GM23338 (cell line): ENCODE data around the gene SUMF1. TPM values are rescaled to one million over a fixed set of nuclear protein-coding genes. Genes with fewer than 3 reads are reported as not detected.

Experiments used
- ATAC-seq: fragments of 200-7000 bp; cut with Tn5 transposase; 3 replicates; pipeline ENCODE4 v1.9.1; 2020
- DNase-seq: peaks from one replicate; pipeline ENCODE4 v3.0.0-alpha.2; 2015; ENCODE audit warnings: low spot score
- H2AFZ ChIP-seq: fragments of 200-600 bp; sonication (generic); 2 replicates; pipeline ENCODE4 v1.8.0; 2016; ENCODE audit warnings: antibody characterized with exemption, mild to moderate bottlenecking, moderate library complexity
- H3F3A ChIP-seq: fragments of 200-600 bp; sonication (generic); replicated peaks from 2 replicates; pipeline ENCODE4 v1.8.0; 2017; ENCODE audit warnings: antibody characterized with exemption, mixed run types, low read depth
- H3K27ac ChIP-seq: fragments of 200-600 bp; sonication (generic); 2 replicates; pipeline ENCODE4 v1.6.1; 2016; ENCODE audit warnings: low read depth
- H3K27me3 ChIP-seq: fragments of 200-600 bp; sonication (generic); 2 replicates; pipeline ENCODE4 v1.8.0; 2016; ENCODE audit warnings: mild to moderate bottlenecking, mixed run types, moderate library complexity; ENCODE audit not compliant: insufficient read depth
- H3K36me3 ChIP-seq: fragments of 200-600 bp; sonication (generic); 2 replicates; pipeline ENCODE4 v1.8.0; 2016; ENCODE audit warnings: mild to moderate bottlenecking; ENCODE audit not compliant: insufficient read depth
- H3K4me1 ChIP-seq: fragments of 200-600 bp; sonication (generic); 2 replicates; pipeline ENCODE4 v1.8.0; 2016; ENCODE audit warnings: mild to moderate bottlenecking, moderate library complexity; ENCODE audit not compliant: insufficient read depth
- H3K4me2 ChIP-seq: fragments of 200-600 bp; sonication (generic); 2 replicates; pipeline ENCODE4 v1.7.1; 2017; ENCODE audit warnings: mixed run types
- H3K4me3 ChIP-seq: fragments of 200-600 bp; sonication (generic); 2 replicates; pipeline ENCODE4 v1.6.1; 2016; ENCODE audit warnings: mixed run types
- H3K79me2 ChIP-seq: fragments of 200-600 bp; sonication (generic); replicated peaks from 2 replicates; pipeline ENCODE4 v1.8.0; 2017; ENCODE audit warnings: mild to moderate bottlenecking; ENCODE audit not compliant: insufficient read depth
- H3K9me2 ChIP-seq: fragments of 200-600 bp; sonication (generic); 2 replicates; pipeline ENCODE4 v1.8.0; 2017; ENCODE audit not compliant: insufficient read depth
- H4K20me1 ChIP-seq: fragments of 200-600 bp; sonication (generic); replicated peaks from 2 replicates; pipeline ENCODE4 v1.8.0; 2017; ENCODE audit warnings: mild to moderate bottlenecking; ENCODE audit not compliant: insufficient read depth
- H3K27ac Mint-ChIP-seq: 2 replicates; pipeline ENCODE4 v1.8.0; 2020; ENCODE audit warnings: inconsistent platforms, mild to moderate bottlenecking, moderate library complexity, mixed read lengths
- H3K27me3 Mint-ChIP-seq: 3 replicates; pipeline ENCODE4 v1.8.0; 2022; ENCODE audit warnings: low read depth, mild to moderate bottlenecking, moderate library complexity, mixed read lengths, inconsistent platforms; ENCODE audit not compliant: insufficient read depth, poor library complexity
- H3K36me3 Mint-ChIP-seq: 3 replicates; pipeline ENCODE4 v1.8.0; 2021; ENCODE audit warnings: low read depth, mild to moderate bottlenecking, inconsistent platforms, moderate library complexity, mixed read lengths
- H3K4me1 Mint-ChIP-seq: 3 replicates; pipeline ENCODE4 v1.8.0; 2020; ENCODE audit warnings: mild to moderate bottlenecking, inconsistent platforms, mixed read lengths
- H3K4me3 Mint-ChIP-seq: 3 replicates; pipeline ENCODE4 v1.8.0; 2021; ENCODE audit warnings: moderate library complexity, mild to moderate bottlenecking, inconsistent platforms, mixed read lengths
- H3K9me3 Mint-ChIP-seq: 3 replicates; pipeline ENCODE4 v1.8.0; 2020; ENCODE audit warnings: moderate library complexity, mild to moderate bottlenecking, inconsistent platforms, mixed read lengths
- EZH2 ChIP-seq: fragments of 200-600 bp; sonication (generic); IDR thresholded peaks from one replicate; pipeline ENCODE4 v1.8.0; 2017; ENCODE audit warnings: antibody characterized with exemption, mild to moderate bottlenecking, low read depth; ENCODE audit not compliant: unreplicated experiment
- JUNB ChIP-seq: IDR thresholded peaks from one replicate; pipeline ENCODE4 v1.6.1; 2016; ENCODE audit warnings: antibody characterized with exemption; ENCODE audit not compliant: unreplicated experiment
- NANOG ChIP-seq: IDR thresholded peaks from 2 replicates; pipeline ENCODE4 v1.6.1; 2016; ENCODE audit warnings: antibody characterized with exemption, borderline replicate concordance
- POLR2AphosphoS5 ChIP-seq: IDR thresholded peaks from 2 replicates; pipeline ENCODE4 v1.6.1; 2016; ENCODE audit warnings: antibody characterized with exemption, low read depth
- STAT1 ChIP-seq: IDR thresholded peaks from one replicate; pipeline ENCODE4 v1.6.1; 2016; ENCODE audit warnings: antibody characterized with exemption; ENCODE audit not compliant: unreplicated experiment
- ZNF331 ChIP-seq: fragments of 250-450 bp; sonication (Bioruptor Pico); IDR thresholded peaks from 2 replicates; pipeline ENCODE4 v1.5.0; 2020; ENCODE audit warnings: low read depth, mild to moderate bottlenecking, moderate library complexity
- polyA plus RNA-seq: library from polyadenylated mRNA; unstranded; fragments of >200 nt; fragmentation: Nextera tagmentation; extraction: Ambion mirVana; gene quantifications from 2 replicates; pipeline ENCODE4 v1.2.1, GENCODE V29; 2016
- total RNA-seq: library from RNA; depleted of rRNA; stranded (reverse); fragments of >200 nt; shearing (Covaris generic); gene quantifications from 2 replicates; pipeline ENCODE4 v1.2.3, GENCODE V29; 2014
- TF ChIP-seq, protein P1 (sequence below), 2 experiments: fragments of 200-600 bp in 1 of 2; sonication (generic) in 1 of 2; conservative IDR thresholded peaks; 2 replicates each; pipeline versions ENCODE4 v1.5.1 to v1.6.1; 2016 to 2017; ENCODE audit warnings: antibody characterized with exemption in 2 of 2, low read depth in 2 of 2, mild to moderate bottlenecking in 2 of 2, moderate library complexity in 1 of 2
- TF ChIP-seq, protein P2 (sequence below): IDR thresholded peaks from one replicate; pipeline ENCODE4 v1.6.1; 2018; ENCODE audit warnings: antibody characterized with exemption; ENCODE audit not compliant: unreplicated experiment

Gene SUMF1
- total and polyA plus RNA-seq, 2 experiments from 2014 or later, result 6.9 to 20.3 TPM

GRCh38 chr3:4449043-4449805 is 17.8 kb downstream of the SUMF1 start:
- H3K27me3 ChIP-seq, result no peaks in the 10 kb centered on the region
- DNase-seq (no peak), ATAC-seq (no peak)
- no peaks in the 10 kb centered on the region for H4K20me1 ChIP-seq
- H3K79me2 ChIP-seq, result no peaks in the 10 kb centered on the region
- TF ChIP-seq NANOG (no peak), ZNF331 (no peak), EZH2 (no peak), JUNB (no peak), STAT1 (no peak), POLR2AphosphoS5 (no peak)
- TF ChIP-seq, protein P1, sequence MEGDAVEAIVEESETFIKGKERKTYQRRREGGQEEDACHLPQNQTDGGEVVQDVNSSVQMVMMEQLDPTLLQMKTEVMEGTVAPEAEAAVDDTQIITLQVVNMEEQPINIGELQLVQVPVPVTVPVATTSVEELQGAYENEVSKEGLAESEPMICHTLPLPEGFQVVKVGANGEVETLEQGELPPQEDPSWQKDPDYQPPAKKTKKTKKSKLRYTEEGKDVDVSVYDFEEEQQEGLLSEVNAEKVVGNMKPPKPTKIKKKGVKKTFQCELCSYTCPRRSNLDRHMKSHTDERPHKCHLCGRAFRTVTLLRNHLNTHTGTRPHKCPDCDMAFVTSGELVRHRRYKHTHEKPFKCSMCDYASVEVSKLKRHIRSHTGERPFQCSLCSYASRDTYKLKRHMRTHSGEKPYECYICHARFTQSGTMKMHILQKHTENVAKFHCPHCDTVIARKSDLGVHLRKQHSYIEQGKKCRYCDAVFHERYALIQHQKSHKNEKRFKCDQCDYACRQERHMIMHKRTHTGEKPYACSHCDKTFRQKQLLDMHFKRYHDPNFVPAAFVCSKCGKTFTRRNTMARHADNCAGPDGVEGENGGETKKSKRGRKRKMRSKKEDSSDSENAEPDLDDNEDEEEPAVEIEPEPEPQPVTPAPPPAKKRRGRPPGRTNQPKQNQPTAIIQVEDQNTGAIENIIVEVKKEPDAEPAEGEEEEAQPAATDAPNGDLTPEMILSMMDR (conservative IDR thresholded peaks at IDR 0.05; ENCODE audit: low read depth in 2 of 2), result no peak
- TF ChIP-seq, protein P2, sequence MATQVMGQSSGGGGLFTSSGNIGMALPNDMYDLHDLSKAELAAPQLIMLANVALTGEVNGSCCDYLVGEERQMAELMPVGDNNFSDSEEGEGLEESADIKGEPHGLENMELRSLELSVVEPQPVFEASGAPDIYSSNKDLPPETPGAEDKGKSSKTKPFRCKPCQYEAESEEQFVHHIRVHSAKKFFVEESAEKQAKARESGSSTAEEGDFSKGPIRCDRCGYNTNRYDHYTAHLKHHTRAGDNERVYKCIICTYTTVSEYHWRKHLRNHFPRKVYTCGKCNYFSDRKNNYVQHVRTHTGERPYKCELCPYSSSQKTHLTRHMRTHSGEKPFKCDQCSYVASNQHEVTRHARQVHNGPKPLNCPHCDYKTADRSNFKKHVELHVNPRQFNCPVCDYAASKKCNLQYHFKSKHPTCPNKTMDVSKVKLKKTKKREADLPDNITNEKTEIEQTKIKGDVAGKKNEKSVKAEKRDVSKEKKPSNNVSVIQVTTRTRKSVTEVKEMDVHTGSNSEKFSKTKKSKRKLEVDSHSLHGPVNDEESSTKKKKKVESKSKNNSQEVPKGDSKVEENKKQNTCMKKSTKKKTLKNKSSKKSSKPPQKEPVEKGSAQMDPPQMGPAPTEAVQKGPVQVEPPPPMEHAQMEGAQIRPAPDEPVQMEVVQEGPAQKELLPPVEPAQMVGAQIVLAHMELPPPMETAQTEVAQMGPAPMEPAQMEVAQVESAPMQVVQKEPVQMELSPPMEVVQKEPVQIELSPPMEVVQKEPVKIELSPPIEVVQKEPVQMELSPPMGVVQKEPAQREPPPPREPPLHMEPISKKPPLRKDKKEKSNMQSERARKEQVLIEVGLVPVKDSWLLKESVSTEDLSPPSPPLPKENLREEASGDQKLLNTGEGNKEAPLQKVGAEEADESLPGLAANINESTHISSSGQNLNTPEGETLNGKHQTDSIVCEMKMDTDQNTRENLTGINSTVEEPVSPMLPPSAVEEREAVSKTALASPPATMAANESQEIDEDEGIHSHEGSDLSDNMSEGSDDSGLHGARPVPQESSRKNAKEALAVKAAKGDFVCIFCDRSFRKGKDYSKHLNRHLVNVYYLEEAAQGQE, result no peak
- Mint-ChIP-seq H3K27me3 (no peaks in the 10 kb centered on the region), H3K9me3 (no peaks in the 10 kb centered on the region), H3K4me1 (peaks cover 16% of the 10 kb centered on the region), H3K27ac (no peak overlapping the region), H3K36me3 (peaks cover 6% of the 10 kb centered on the region; the same call in 2 of the 3 replicates), H3K4me3 (no peak overlapping the region)
- no peak overlapping the region for H2AFZ ChIP-seq
- peak overlapping the region; percentile 74; the same call in 1 of the 2 replicates for H3K4me2 ChIP-seq
- no peaks in the 10 kb centered on the region for H3K36me3 ChIP-seq
- peaks cover 10% of the 10 kb centered on the region for H3K9me2 ChIP-seq
- H3K4me1 ChIP-seq, result peaks cover 18% of the 10 kb centered on the region
- H3F3A ChIP-seq, result no peaks in the 10 kb centered on the region
- no peak overlapping the region for H3K4me3 ChIP-seq
- no peak overlapping the region; the same call in 1 of the 2 replicates for H3K27ac ChIP-seq

- Histone ChIP-seq H3K79me2 (no peaks in the 10 kb centered on the region), H3K36me3 (no peaks in the 10 kb centered on the region), H3K4me2 (peak overlapping the region; percentile 74), H3K4me3 (peak overlapping the region; percentile 28), H4K20me1 (no peaks in the 10 kb centered on the region), H3K9me2 (peaks cover 10% of the 10 kb centered on the region), H3K27me3 (no peaks in the 10 kb centered on the region), H3F3A (no peaks in the 10 kb centered on the region), H3K27ac (no peak overlapping the region; the same call in none of the 2 replicates), H2AFZ (no peak overlapping the region), H3K4me1 (peaks cover 18% of the 10 kb centered on the region)
- no peak overlapping the region for H3K27ac Mint-ChIP-seq
- peaks cover 16% of the 10 kb centered on the region for H3K4me1 Mint-ChIP-seq
- peaks cover 6% of the 10 kb centered on the region; the same call in 2 of the 3 replicates for H3K36me3 Mint-ChIP-seq
- ATAC-seq (peak; percentile 91), DNase-seq (peak; percentile 68)
- H3K4me3 Mint-ChIP-seq, result peak overlapping the region; percentile 42
- H3K9me3 Mint-ChIP-seq, result no peaks in the 10 kb centered on the region
- H3K27me3 Mint-ChIP-seq, result no peaks in the 10 kb centered on the region
- TF ChIP-seq, protein P1 (conservative IDR thresholded peaks at IDR 0.05; ENCODE audit: low read depth in 2 of 2), result no peak
- TF ChIP-seq EZH2, result no peak
- TF ChIP-seq, protein P2, result no peak
Observed at GRCh38 chr3:4448187-4448586, 18.9 kb downstream of the SUMF1 start.
